ENCODE data around the gene RNU7-1.

DNA sequence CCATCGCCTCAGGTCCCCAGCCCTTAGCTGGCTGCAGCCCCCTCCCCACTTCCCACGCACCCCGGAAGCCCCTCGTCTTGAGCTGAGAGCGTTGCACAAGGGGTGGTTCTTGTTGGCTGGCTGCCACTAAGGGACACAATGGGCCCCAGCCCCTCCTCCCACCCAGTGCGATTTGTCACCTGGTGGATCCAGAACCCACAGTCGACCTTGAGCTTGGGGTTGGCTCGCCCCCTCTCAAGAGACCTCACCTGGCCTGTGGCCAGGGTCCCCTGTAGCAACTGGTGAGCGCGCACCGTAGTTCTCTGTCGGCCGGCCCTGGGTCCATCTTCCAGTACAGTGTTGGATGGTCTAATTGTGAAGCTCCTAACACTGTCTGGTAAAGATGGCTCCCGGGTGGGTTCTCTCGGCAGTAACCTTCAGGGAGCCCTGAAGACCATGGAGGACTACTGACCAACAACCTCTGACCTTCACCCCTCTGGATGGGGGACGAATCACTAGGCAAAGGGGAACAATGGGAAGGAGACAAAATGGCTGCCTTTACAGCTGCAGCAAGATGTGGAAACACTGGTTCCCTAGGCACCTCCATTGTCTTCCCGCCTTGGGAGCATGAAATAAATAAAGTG, 20.3 kb downstream of the RNU7-1 start:
- TF ChIP-seq EP300 (IDR thresholded peaks at IDR 0.05; ENCODE audit: low read depth) (no peak), POLR2A (IDR thresholded peaks at IDR 0.05) (no peak)
- TF ChIP-seq, protein P1, sequence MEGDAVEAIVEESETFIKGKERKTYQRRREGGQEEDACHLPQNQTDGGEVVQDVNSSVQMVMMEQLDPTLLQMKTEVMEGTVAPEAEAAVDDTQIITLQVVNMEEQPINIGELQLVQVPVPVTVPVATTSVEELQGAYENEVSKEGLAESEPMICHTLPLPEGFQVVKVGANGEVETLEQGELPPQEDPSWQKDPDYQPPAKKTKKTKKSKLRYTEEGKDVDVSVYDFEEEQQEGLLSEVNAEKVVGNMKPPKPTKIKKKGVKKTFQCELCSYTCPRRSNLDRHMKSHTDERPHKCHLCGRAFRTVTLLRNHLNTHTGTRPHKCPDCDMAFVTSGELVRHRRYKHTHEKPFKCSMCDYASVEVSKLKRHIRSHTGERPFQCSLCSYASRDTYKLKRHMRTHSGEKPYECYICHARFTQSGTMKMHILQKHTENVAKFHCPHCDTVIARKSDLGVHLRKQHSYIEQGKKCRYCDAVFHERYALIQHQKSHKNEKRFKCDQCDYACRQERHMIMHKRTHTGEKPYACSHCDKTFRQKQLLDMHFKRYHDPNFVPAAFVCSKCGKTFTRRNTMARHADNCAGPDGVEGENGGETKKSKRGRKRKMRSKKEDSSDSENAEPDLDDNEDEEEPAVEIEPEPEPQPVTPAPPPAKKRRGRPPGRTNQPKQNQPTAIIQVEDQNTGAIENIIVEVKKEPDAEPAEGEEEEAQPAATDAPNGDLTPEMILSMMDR (IDR thresholded peaks at IDR 0.05), result no peak

Measured in transverse colon (tissue), 3 donors.